Cerebellar nuclear complex (tissue), 1 donor: Measurements from ENCODE around the gene BTN3A1.
"Not testable (repeated sequence)": the region's sequence is repeated elsewhere in the genome, so short reads cannot be mapped to it uniquely, and the experiment has no call there.

ENCODE experiments used
- DNase-seq, 2 experiments: peaks; one replicate each; lab custom pipeline; 2025; lab: John Stamatoyannopoulos, UW

BTN3A1 gene

GRCh38 chr6:26401987-26402658 lies at the start of gene BTN3A1:
Gene BTN3A1 (plus strand): TSS chr6:26402275. CDS start chr6:26405564, 3,289 bp downstream.
- peak in 1 of 2 experiments; percentile 70 for DNase-seq

- no peak for DNase-seq
Observed at GRCh38 chr6:26352315-26352714, 49.8 kb upstream of the BTN3A1 start.

- DNase-seq, result no peak
Observed at GRCh38 chr6:26354162-26354561, 47.9 kb upstream of the BTN3A1 start.

GRCh38 chr6:26355366-26355765 lies 46.7 kb upstream of the BTN3A1 start:
- no peak for DNase-seq

DNA sequence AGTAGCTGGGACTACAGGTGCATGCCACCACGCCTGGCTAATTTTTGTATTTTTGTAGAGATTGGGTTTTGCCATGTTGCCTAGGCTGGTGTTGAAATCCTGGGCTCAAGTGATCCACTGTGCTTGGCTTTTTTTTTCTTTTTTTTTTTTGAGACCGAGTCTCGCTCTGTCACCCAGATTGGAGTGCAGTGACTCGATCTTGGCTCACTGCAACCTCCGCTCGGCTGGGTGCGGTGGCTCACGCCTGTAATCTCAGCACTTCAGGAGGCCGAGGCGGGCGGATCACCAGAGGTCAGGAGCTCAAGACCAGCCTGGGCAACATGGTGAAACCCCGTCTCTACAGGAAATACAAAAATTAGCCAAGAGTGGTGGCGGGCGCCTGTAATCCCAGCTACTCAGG lies 44.5 kb upstream of the BTN3A1 start:
- DNase-seq, result not testable (repeated sequence)

DNA sequence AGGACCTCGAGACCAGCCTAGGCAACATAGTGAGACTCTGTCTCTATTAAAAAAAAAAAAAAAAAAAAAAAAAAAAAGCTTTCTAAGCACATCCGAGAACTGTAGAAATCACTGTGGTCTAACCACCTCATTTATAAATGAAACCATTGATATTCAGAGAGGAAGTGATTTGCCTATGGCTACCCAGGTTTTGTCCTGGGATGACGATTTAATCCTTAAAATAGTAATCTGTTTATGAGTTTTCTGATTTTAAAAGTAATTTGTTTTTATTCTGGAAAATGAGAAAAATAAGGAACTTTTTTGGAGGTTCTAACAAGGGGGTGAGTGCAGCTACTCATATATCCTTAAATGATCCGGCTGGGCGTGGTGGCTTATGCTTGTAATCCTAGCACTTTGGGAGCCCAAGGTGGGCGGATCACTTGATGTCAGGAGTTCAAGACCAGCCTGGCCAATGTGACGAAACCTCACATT lies 43.5 kb upstream of the BTN3A1 start:
- DNase-seq, result no peak

- no peak for DNase-seq
Observed at GRCh38 chr6:26359765-26360164, 42.3 kb upstream of the BTN3A1 start.

GRCh38 chr6:26360451-26361416 lies 41.3 kb upstream of the BTN3A1 start:
- no peak for DNase-seq

GRCh38 chr6:26361544-26361943 lies 40.5 kb upstream of the BTN3A1 start:
- no peak for DNase-seq

GRCh38 chr6:26362093-26362835 lies 39.8 kb upstream of the BTN3A1 start:
- DNase-seq, result no peak

GRCh38 chr6:26362836-26363220 lies 39.2 kb upstream of the BTN3A1 start:
- DNase-seq, result no peak

DNA sequence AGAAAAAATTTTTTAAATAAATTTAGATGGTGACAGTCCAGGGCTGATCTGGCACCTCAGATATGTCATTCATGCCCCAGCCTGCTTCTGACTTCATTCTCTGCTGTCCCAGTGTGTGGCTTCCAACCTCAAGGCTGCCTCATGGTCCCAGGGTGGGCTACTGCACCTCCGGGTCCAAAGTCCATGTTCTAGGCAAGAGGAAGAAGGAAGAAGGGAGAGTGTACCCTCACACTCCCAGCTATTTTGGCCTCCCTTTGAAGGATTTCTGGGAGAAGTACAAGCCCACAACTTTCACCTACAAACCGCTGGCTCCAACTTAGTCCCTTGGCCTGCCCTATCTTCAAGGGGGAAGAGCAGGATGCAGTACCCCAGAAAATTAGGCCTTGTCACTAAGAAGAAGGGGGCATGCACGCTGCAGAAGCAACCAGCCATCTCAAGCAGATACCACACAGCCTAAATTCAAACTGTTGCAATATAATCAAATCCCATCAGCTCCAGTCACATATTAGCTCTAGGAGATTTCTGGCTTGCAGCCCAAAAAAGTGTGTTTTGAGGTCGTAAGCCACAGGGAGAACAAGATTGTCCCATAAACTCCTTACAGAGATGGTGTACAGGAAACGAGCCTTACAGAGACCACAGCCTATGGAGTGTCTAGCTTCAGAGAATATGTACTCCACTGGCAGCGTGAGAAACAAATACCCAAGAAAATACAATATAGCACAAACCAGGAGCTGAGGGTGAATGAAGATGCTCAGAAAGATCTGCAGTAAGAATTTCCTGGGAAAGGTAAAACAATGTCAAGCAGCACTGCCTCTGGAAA lies 38.0 kb upstream of the BTN3A1 start:
- no peak for DNase-seq

DNA sequence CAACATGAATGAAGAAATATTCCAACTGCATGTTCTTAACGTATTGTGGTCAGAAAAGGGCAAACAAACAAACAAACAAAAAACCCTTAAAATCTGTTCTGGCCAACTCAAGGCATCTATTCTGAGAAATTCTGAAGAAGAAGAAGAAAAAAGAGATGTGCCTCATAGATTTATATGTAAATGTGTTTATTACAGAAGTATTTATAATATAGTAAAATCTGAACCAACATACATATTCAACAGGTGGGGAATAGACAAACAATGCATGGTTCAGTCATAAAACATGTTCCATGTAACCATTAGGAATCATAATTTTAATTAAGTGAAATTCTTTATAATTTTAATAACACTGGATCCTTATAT lies 36.5 kb upstream of the BTN3A1 start:
- DNase-seq, result no peak

GRCh38 chr6:26366504-26366903 lies 35.6 kb upstream of the BTN3A1 start:
- no peak for DNase-seq

DNA sequence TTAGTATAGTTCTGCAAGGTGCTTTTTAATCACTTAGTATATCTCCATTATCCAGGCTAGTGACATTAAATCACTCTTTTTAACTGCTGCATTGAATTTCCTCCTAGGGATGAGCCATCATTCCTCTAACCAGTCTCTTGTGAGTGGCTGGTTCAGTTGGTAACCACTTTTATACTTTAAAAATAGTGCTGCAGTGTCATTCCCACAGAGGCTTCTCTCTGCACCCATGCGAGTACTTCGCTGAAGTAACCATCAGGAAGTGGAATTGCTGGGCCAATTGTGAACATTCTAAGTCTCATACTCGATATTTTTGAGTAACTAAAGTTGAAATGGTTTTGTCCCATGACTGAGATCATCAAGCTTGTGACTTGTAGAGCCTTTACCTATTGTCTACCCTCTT lies 35.0 kb upstream of the BTN3A1 start:
- no peak for DNase-seq

GRCh38 chr6:26371813-26372212 lies 30.3 kb upstream of the BTN3A1 start:
- not testable (repeated sequence) for DNase-seq

GRCh38 chr6:26372308-26373144 lies 29.5 kb upstream of the BTN3A1 start:
- no peak for DNase-seq

DNA sequence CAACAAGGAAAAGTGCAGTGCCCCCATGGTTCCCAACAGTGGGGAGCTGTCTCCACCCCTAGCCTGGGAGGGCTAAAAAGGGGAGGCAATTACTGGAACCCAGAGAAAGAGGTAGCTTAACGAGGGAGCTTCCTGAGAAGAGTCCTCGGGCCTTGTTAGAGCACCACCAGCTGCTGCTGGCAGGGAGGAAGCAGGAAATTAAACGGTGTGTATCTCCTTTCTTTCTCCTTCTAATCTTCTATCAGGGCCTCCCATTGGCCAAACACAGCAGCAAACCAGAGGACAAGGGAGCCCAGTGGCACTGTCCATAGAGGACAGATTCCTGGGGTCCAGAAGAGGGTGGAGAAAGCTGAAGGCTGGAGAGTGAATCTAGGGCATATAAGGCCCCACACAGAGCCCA lies 26.8 kb upstream of the BTN3A1 start:
- no peak for DNase-seq

DNA sequence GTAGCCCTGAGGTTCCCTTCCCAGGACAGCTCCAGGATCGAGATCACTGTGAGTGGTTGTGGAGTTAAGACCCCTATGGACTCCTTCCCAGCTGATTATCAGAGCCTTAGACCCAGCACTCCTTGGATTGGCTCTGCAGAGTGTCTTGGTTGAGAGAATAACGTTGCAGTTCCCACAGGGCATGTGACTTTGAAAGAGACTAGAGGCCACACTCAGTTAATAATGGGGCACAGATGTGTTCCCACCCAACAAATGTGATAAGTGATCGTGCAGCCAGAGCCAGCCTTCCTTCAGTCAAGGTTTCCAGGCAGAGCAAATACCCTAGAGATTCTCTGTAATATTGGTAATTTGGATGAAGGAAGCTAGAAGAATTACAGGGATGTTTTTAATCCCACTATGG lies 24.4 kb upstream of the BTN3A1 start:
- no peak for DNase-seq

GRCh38 chr6:26378143-26378542 lies 23.9 kb upstream of the BTN3A1 start:
- not testable (repeated sequence) for DNase-seq

DNA sequence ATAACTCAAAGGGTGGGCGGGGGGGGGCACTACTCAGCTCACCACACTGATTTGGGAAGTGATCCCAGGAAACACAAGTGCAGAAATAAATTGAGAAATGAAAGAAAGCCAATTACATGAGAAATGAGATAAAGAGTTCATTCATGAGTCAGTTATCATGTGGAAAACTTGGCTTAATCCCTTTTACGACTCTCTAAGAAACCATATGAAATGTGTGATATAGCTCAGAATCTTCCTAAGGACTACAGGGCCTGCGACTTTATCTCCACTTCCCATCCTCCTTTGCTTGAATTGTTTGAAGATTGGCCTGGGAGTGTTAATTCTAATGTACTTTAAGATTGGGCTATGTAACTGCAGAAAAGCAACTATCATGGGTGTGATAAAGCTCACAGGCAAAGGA lies 22.8 kb upstream of the BTN3A1 start:
- no peak for DNase-seq
